ENCODE measurements around the gene ZNF485. TPM values are rescaled to one million over a fixed set of nuclear protein-coding genes. Genes with fewer than 3 reads are reported as not detected.
A peak's percentile ranks its signal among the peaks of the same experiment; 100 is the strongest.

ZNF485 gene
- polyA plus RNA-seq, 3 donors: 0.19 to 0.79 (median 0.27) TPM

GRCh38 chr10:43573250-43574000 lies 32.8 kb upstream of the ZNF485 start:
- Histone ChIP-seq H3K27ac (ENCODE audit: low read depth in 1 of 2, low read length in 2 of 2) (no peak overlapping the region), H3K9me3 (replicated peaks in 1 of 2; ENCODE audit: control insufficient read depth in 1 of 2, insufficient read depth in 1 of 2, low read length in 2 of 2) (peaks cover 17 to 34% of the 10 kb centered on the region in 2 donors), H3K79me2 (ENCODE audit: insufficient read depth, low read length) (no peaks in the 10 kb centered on the region), H3K4me3 (replicated peaks in 1 of 3; ENCODE audit: low read depth in 2 of 3, low read length in 3 of 3) (peak overlapping the region in 1 of 3 experiments; percentile 56), H4K20me1 (ENCODE audit: insufficient read depth, low read length) (no peaks in the 10 kb centered on the region), H3K4me1 (ENCODE audit: control insufficient read depth in 1 of 2, insufficient read depth in 2 of 2, low read length in 2 of 2) (peaks cover 13 to 25% of the 10 kb centered on the region in 2 donors), H3K9ac (ENCODE audit: insufficient read depth, low read length, poor library complexity, severe bottlenecking) (no peak overlapping the region), H3K27me3 (ENCODE audit: control insufficient read depth in 2 of 2, insufficient read depth in 2 of 2, low read length in 2 of 2) (peaks cover 0 to 9% of the 10 kb centered on the region in 2 donors), H3K36me3 (replicated peaks in 1 of 2; ENCODE audit: control insufficient read depth in 1 of 2, insufficient read depth in 2 of 2, low read length in 2 of 2) (no peaks in the 10 kb centered on the region), H3K4me2 (replicated peaks; ENCODE audit: extremely low read depth, low read length, poor library complexity, severe bottlenecking) (peak overlapping the region; percentile 49), H2AFZ (ENCODE audit: insufficient read depth, low read depth, low read length, poor library complexity, severe bottlenecking) (peak overlapping the region; percentile 66)
- H3K27me3 Mint-ChIP-seq (ENCODE audit: low read depth in 3 of 3): peaks cover 10 to 18% (median 17%) of the 10 kb centered on the region in 3 donors
- 84% methylated on average over 5 of the region's 14 CpGs for WGBS (ENCODE audit: insufficient coverage)
- H3K27ac Mint-ChIP-seq: peak overlapping the region in 1 of 7 donors; percentile 72
- H3K4me1 Mint-ChIP-seq: peaks cover 18% of the 10 kb centered on the region
- intact Hi-C loops (cut with micrococcal nuclease): no loop called here
- peaks cover 2 to 4% of the 10 kb centered on the region in 2 donors for H3K36me3 Mint-ChIP-seq
- no peak for TF ChIP-seq CTCF (IDR thresholded peaks at IDR 0.05)
- no peak for DNase-seq
- peaks cover 22 to 49% (median 43%) of the 10 kb centered on the region in 7 donors for H3K9me3 Mint-ChIP-seq
- peak overlapping the region in 1 of 2 donors; percentile 44 for H3K4me3 Mint-ChIP-seq

DNA sequence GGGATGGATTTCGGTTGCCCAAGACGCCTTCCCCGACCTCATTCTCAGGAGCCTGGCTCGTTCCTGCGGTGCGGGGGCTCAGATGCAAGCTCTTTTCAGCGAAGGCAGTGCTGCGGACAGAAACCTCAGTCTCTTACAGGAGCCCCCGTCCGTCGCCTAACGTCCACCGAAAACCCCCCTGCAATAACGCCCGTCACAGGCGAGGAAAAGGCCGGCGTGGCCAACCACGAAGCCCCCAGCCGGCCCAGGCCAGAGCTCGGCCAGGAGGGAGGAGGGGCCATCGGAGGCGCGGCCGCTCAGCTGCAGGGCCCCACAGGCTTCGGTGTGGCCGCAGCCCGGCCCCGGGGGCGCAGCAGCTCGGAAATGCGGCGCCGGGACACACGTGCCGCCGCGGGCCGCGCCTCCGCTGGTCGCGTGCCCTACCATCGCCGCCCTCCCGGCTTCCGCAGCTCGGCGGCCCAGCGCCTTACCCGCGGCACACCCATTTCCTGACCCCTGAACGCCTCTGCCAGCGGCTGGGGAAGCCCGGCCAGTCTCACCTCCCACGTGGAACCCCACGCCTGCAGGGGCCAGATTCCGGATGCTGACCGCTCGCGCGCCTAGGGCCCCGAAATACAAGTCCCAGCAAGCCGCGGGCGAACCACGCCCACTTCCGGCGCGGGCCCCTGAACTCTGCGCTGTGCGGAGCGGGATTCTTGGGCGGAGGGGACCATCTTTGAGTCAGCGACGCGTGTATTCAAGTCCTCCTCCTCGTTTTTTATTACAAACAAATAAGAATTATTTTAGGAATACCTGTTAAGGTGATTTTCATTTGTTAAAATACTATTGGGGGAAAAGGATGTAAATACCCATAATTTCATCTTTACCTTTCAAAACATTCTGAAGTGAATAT lies 32.0 kb upstream of the ZNF485 start, which contains the start of gene ZNF239:
TSS of gene ZNF239 (minus strand) at position 616 of the 892 bp plus-strand sequence. CDS start 16,537 bp downstream, outside the sequence.
- Histone ChIP-seq H3K4me3 (replicated peaks in 1 of 3; ENCODE audit: low read depth in 2 of 3, low read length in 3 of 3) (peak within 1 kb of the TSS in 2 of 3 experiments; percentile 2 to 56), H2AFZ (ENCODE audit: insufficient read depth, low read depth, low read length, poor library complexity, severe bottlenecking) (peak within 1 kb of the TSS; percentile 66), H3K9ac (ENCODE audit: insufficient read depth, low read length, poor library complexity, severe bottlenecking) (no peak within 1 kb of the TSS), H3K27ac (ENCODE audit: low read depth in 1 of 2, low read length in 2 of 2) (no peak within 1 kb of the TSS), H3K79me2 (ENCODE audit: insufficient read depth, low read length) (no peaks in the 10 kb centered on the region), H4K20me1 (ENCODE audit: insufficient read depth, low read length) (no peaks in the 10 kb centered on the region), H3K4me1 (ENCODE audit: control insufficient read depth in 1 of 2, insufficient read depth in 2 of 2, low read length in 2 of 2) (peaks cover 13 to 25% of the 10 kb centered on the region in 2 donors), H3K4me2 (replicated peaks; ENCODE audit: extremely low read depth, low read length, poor library complexity, severe bottlenecking) (peak within 1 kb of the TSS; percentile 49), H3K9me3 (replicated peaks in 1 of 2; ENCODE audit: control insufficient read depth in 1 of 2, insufficient read depth in 1 of 2, low read length in 2 of 2) (peaks cover 17 to 31% of the 10 kb centered on the region in 2 donors), H3K27me3 (ENCODE audit: control insufficient read depth in 2 of 2, insufficient read depth in 2 of 2, low read length in 2 of 2) (peaks cover 0 to 9% of the 10 kb centered on the region in 2 donors), H3K36me3 (replicated peaks in 1 of 2; ENCODE audit: control insufficient read depth in 1 of 2, insufficient read depth in 2 of 2, low read length in 2 of 2) (no peaks in the 10 kb centered on the region)
- Mint-ChIP-seq H3K4me1 (peaks cover 18% of the 10 kb centered on the region), H3K27ac (peak within 1 kb of the TSS in 2 of 7 donors; percentile 3 to 72), H3K27me3 (ENCODE audit: low read depth in 3 of 3) (peaks cover 10 to 18% (median 17%) of the 10 kb centered on the region in 3 donors), H3K36me3 (peaks cover 2 to 4% of the 10 kb centered on the region in 2 donors), H3K9me3 (peaks cover 22 to 53% (median 47%) of the 10 kb centered on the region in 7 donors), H3K4me3 (peak within 1 kb of the TSS; percentile 56 to 73)
- DNase-seq: peak; percentile 67 to 82 (median 81)
- intact Hi-C loops (cut with micrococcal nuclease): no loop called here
- WGBS (ENCODE audit: insufficient coverage): 23% methylated on average over 64 of the region's 78 CpGs
- no peak for TF ChIP-seq CTCF (IDR thresholded peaks at IDR 0.05)

Measured in CD14-positive monocyte (primary cell).